22Rv1 (cell line): ENCODE results near the gene CERS3.

Source experiments
- CTCF ChIP-seq: fragments of 450-650 bp; IDR thresholded peaks from 2 replicates; pipeline ENCODE4 v1.5.1; 2017; ENCODE audit warnings: mild to moderate bottlenecking
- ZFX ChIP-seq: fragments of 450-650 bp; IDR thresholded peaks from 2 replicates; pipeline ENCODE4 v1.6.1; 2017; ENCODE audit warnings: antibody characterized with exemption, borderline replicate concordance

GRCh38 chr15:100525436-100525835, 3.3 kb downstream of the CERS3 start:
- no peak for TF ChIP-seq CTCF
- TF ChIP-seq ZFX, result no peak
